Measurements from ENCODE around the gene CCDC57.
"Not testable (repeated sequence)": the region's sequence is repeated elsewhere in the genome, so short reads cannot be mapped to it uniquely, and the experiment has no call there.

DNA sequence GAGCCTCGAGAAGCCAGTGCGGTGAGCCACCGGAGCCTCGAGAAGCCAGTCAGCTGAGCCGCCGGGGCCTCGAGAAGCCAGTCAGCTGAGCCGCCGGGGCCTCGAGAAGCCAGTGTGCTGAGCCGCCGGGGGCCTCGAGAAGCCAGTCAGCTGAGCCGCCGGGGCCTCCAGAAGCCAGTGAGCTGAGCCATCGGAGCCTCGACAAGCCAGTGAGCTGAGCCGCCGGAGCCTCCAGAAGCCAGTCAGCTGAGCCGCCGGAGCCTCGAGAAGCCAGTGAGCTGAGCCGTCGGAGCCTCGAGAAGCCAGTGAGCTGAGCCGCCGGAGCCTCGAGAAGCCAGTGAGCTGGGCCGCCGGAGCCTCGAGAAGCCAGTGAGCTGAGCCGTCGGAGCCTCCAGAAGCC, 42.1 kb upstream of the CCDC57 start:
- TF ChIP-seq, protein P1, sequence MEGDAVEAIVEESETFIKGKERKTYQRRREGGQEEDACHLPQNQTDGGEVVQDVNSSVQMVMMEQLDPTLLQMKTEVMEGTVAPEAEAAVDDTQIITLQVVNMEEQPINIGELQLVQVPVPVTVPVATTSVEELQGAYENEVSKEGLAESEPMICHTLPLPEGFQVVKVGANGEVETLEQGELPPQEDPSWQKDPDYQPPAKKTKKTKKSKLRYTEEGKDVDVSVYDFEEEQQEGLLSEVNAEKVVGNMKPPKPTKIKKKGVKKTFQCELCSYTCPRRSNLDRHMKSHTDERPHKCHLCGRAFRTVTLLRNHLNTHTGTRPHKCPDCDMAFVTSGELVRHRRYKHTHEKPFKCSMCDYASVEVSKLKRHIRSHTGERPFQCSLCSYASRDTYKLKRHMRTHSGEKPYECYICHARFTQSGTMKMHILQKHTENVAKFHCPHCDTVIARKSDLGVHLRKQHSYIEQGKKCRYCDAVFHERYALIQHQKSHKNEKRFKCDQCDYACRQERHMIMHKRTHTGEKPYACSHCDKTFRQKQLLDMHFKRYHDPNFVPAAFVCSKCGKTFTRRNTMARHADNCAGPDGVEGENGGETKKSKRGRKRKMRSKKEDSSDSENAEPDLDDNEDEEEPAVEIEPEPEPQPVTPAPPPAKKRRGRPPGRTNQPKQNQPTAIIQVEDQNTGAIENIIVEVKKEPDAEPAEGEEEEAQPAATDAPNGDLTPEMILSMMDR (conservative IDR thresholded peaks at IDR 0.05): not testable (repeated sequence)
- TF ChIP-seq EZH2 (IDR thresholded peaks at IDR 0.05; ENCODE audit: low read depth): not testable (repeated sequence)

Measured in PC-9 (cell line).